PC-9 (cell line): ENCODE data around the gene TSPAN33. TPM values are rescaled to one million over a fixed set of nuclear protein-coding genes. Genes with fewer than 3 reads are reported as not detected.
"Not testable (repeated sequence)": the region's sequence is repeated elsewhere in the genome, so short reads cannot be mapped to it uniquely, and the experiment has no call there.

ENCODE experiments used
- BruUV-seq: library from RNA; stranded (reverse); fragments of 400-500 nt; replicated peaks from 2 replicates; lab custom pipeline; 2021; lab: Mats Ljungman, UMichigan
- CTCF ChIA-PET: fragments of 300-600 bp; sonication (Branson Sonifier 250); formaldehyde crosslinking; loops from one replicate; lab custom pipeline; 2022; ENCODE audit warnings: antibody characterized with exemption; lab: Charles Lee
- POLR2A ChIA-PET: fragments of 300-600 bp; sonication (Branson Sonifier 250); formaldehyde crosslinking; loops from one replicate; lab custom pipeline; 2022; ENCODE audit warnings: antibody characterized with exemption; ENCODE audit not compliant: unreplicated experiment; lab: Charles Lee
- DNase-seq, 2 experiments: peaks; one replicate each; pipeline versions ENCODE4 v3.0.0 to v3.0.0-alpha.2; 2015 to 2022; ENCODE audit warnings: mixed read lengths in 1 of 2
- H2AFZ ChIP-seq: fragments of 200-600 bp; sonication (generic); 2 replicates; pipeline ENCODE4 v1.8.1; 2017; ENCODE audit warnings: antibody characterized with exemption
- H3F3A ChIP-seq: fragments of 200-600 bp; sonication (generic); 2 replicates; pipeline ENCODE4 v1.8.1; 2017; ENCODE audit warnings: antibody characterized with exemption, mild to moderate bottlenecking, low read depth; ENCODE audit not compliant: insufficient read depth
- H3K27ac ChIP-seq: fragments of 200-600 bp; sonication (generic); 2 replicates; pipeline ENCODE4 v1.6.1; 2016; ENCODE audit warnings: mixed run types
- H3K27me3 ChIP-seq: fragments of 200-600 bp; sonication (generic); 2 replicates; pipeline ENCODE4 v1.6.1; 2016; ENCODE audit warnings: low read depth, mixed run types; ENCODE audit not compliant: insufficient read depth
- H3K36me3 ChIP-seq: fragments of 200-600 bp; sonication (generic); 2 replicates; pipeline ENCODE4 v1.6.1; 2016; ENCODE audit warnings: low read depth, mixed run types
- H3K4me1 ChIP-seq: fragments of 200-600 bp; sonication (generic); replicated peaks from 2 replicates; pipeline ENCODE4 v1.6.1; 2016; ENCODE audit warnings: mixed run types; ENCODE audit not compliant: insufficient read depth
- H3K4me2 ChIP-seq: fragments of 200-600 bp; sonication (generic); 2 replicates; pipeline ENCODE4 v1.6.1; 2017; ENCODE audit warnings: mixed run types
- H3K4me3 ChIP-seq: fragments of 200-600 bp; sonication (generic); 2 replicates; pipeline ENCODE4 v1.6.1; 2016; ENCODE audit warnings: mixed run types
- H3K79me2 ChIP-seq: fragments of 200-600 bp; sonication (generic); 2 replicates; pipeline ENCODE4 v1.6.1; 2017; ENCODE audit warnings: low read depth, mixed run types
- H3K9me2 ChIP-seq: fragments of 200-600 bp; sonication (generic); 2 replicates; pipeline ENCODE4 v1.8.1; 2017; ENCODE audit warnings: mild to moderate bottlenecking; ENCODE audit not compliant: insufficient read depth
- H3K9me3 ChIP-seq: fragments of 200-600 bp; sonication (generic); 2 replicates; pipeline ENCODE4 v1.8.1; 2016; ENCODE audit warnings: low read depth; ENCODE audit not compliant: insufficient read depth
- H4K20me1 ChIP-seq: fragments of 200-600 bp; sonication (generic); 2 replicates; pipeline ENCODE4 v1.8.1; 2017; ENCODE audit not compliant: insufficient read depth
- EZH2 ChIP-seq: fragments of 200-600 bp; sonication (generic); IDR thresholded peaks from 2 replicates; pipeline ENCODE4 v1.8.0; 2017; ENCODE audit warnings: antibody characterized with exemption, low read depth
- intact Hi-C: fragments of 100-400 bp; cut with micrococcal nuclease; formaldehyde crosslinking; loops from one replicate; pipeline ENCODE4 v1.10.0; 2022; ENCODE audit not compliant: unreplicated experiment
- total RNA-seq: library from RNA; stranded (reverse); gene quantifications from 2 replicates; pipeline ENCODE4 v1.2.3, GENCODE V29; 2021
- TF ChIP-seq, protein P1 (sequence below): fragments of 200-600 bp; sonication (generic); conservative IDR thresholded peaks from 2 replicates; pipeline ENCODE4 v1.6.1; 2017; ENCODE audit warnings: mixed run types, antibody characterized with exemption, mild to moderate bottlenecking, moderate library complexity

Gene TSPAN33
- total RNA-seq, 1 experiment from 2014 or later: 5.8 TPM

DNA sequence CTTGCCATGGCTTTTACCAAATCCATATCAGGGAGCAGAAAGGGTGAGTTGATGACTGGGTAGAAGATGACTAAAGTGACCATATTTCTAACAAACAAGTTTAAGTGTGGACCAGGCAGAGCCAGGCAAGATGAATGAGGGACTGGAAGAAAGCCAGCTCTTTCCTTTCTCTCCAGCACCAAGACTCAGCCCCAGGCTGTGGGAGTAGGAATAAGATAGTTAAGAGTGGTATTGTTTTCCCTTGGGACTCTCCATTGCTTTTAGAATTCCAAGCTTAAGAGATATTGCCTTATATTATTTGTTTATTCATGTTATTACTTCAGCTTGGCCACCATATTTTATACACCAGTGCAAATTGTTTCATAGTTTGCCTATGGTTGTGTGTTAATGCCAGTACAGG lies 28.8 kb upstream of the TSPAN33 start:
- no peak overlapping the region for H3K27ac ChIP-seq
- BruUV-seq: no TSS peak
- H3K79me2 ChIP-seq: no peaks in the 10 kb centered on the region
- no peaks in the 10 kb centered on the region for H3K36me3 ChIP-seq
- no peaks in the 10 kb centered on the region for H3K9me2 ChIP-seq
- H3K4me1 ChIP-seq: peaks cover 5% of the 10 kb centered on the region
- no peaks in the 10 kb centered on the region for H3F3A ChIP-seq
- ChIA-PET CTCF (no interaction called here), POLR2A (no interaction called here)
- no peak overlapping the region for H3K4me2 ChIP-seq
- no peaks in the 10 kb centered on the region for H3K9me3 ChIP-seq
- H2AFZ ChIP-seq: no peak overlapping the region
- no peak overlapping the region for H3K4me3 ChIP-seq
- TF ChIP-seq EZH2: no peak
- TF ChIP-seq, protein P1, sequence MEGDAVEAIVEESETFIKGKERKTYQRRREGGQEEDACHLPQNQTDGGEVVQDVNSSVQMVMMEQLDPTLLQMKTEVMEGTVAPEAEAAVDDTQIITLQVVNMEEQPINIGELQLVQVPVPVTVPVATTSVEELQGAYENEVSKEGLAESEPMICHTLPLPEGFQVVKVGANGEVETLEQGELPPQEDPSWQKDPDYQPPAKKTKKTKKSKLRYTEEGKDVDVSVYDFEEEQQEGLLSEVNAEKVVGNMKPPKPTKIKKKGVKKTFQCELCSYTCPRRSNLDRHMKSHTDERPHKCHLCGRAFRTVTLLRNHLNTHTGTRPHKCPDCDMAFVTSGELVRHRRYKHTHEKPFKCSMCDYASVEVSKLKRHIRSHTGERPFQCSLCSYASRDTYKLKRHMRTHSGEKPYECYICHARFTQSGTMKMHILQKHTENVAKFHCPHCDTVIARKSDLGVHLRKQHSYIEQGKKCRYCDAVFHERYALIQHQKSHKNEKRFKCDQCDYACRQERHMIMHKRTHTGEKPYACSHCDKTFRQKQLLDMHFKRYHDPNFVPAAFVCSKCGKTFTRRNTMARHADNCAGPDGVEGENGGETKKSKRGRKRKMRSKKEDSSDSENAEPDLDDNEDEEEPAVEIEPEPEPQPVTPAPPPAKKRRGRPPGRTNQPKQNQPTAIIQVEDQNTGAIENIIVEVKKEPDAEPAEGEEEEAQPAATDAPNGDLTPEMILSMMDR: no peak
- intact Hi-C loops: no loop called here
- H4K20me1 ChIP-seq: no peaks in the 10 kb centered on the region
- no peak for DNase-seq
- H3K27me3 ChIP-seq: no peaks in the 10 kb centered on the region

- no peak overlapping the region for H3K4me3 ChIP-seq
- H3K9me2 ChIP-seq: no peaks in the 10 kb centered on the region
- DNase-seq: no peak
- BruUV-seq: no TSS peak
- no peak overlapping the region for H2AFZ ChIP-seq
- no peak overlapping the region for H3K4me2 ChIP-seq
- CTCF ChIA-PET: interaction anchor here (0.6 kb wide), 1 partner anchor 26 kb away, joined by 3 read pairs; no protein-coding TSS in a partner anchor
- H4K20me1 ChIP-seq: no peaks in the 10 kb centered on the region
- no peaks in the 10 kb centered on the region for H3K4me1 ChIP-seq
- H3K27ac ChIP-seq: no peak overlapping the region
- no peaks in the 10 kb centered on the region for H3K9me3 ChIP-seq
- intact Hi-C loops: no loop called here
- POLR2A ChIA-PET: no interaction called here
- TF ChIP-seq, protein P1: no peak
- H3K27me3 ChIP-seq: no peaks in the 10 kb centered on the region
- H3F3A ChIP-seq: no peaks in the 10 kb centered on the region
- no peaks in the 10 kb centered on the region for H3K36me3 ChIP-seq
- no peaks in the 10 kb centered on the region for H3K79me2 ChIP-seq
These were observed 26.3 kb upstream of the TSPAN33 start for GRCh38 chr7:129118182-129118581.

DNA sequence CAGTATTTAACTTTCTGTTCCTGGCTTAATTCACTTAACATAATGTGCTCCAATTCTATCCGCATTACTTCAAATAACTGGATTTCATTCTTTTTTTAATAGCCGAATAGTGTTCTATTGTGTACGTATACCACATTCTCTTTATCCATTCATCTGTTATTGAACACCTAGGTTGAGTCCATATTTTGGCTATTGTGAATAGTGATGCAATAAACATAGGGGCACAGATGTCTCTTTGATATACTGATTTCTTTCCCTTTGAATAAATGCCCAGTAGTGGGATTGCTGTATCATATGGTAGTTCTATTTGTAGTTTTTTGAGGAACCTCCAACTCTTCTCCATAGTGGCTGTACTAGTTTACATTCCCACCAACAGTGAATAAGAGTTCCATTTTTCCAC lies 25.5 kb upstream of the TSPAN33 start:
- TF ChIP-seq EZH2: no peak
- TF ChIP-seq, protein P1: no peak
- no peak for DNase-seq
- H3K4me1 ChIP-seq: no peaks in the 10 kb centered on the region
- POLR2A ChIA-PET: no interaction called here
- H2AFZ ChIP-seq: no peak overlapping the region
- H3K9me3 ChIP-seq: no peaks in the 10 kb centered on the region
- CTCF ChIA-PET: no interaction called here
- H3K27ac ChIP-seq: no peak overlapping the region
- no peaks in the 10 kb centered on the region for H3F3A ChIP-seq
- H3K36me3 ChIP-seq: no peaks in the 10 kb centered on the region
- H3K9me2 ChIP-seq: no peaks in the 10 kb centered on the region
- BruUV-seq: no TSS peak
- intact Hi-C loops: no loop called here
- no peak overlapping the region for H3K4me3 ChIP-seq
- no peak overlapping the region for H3K4me2 ChIP-seq
- H3K79me2 ChIP-seq: no peaks in the 10 kb centered on the region
- no peaks in the 10 kb centered on the region for H3K27me3 ChIP-seq
- no peaks in the 10 kb centered on the region for H4K20me1 ChIP-seq

- BruUV-seq, H3K4me1 ChIP-seq, H3K27ac ChIP-seq, POLR2A ChIA-PET, H2AFZ ChIP-seq, H3K9me2 ChIP-seq, H3K27me3 ChIP-seq, DNase-seq, H4K20me1 ChIP-seq, H3K36me3 ChIP-seq, H3F3A ChIP-seq, CTCF ChIA-PET, H3K4me2 ChIP-seq, intact Hi-C loops, H3K79me2 ChIP-seq, H3K4me3 ChIP-seq, H3K9me3 ChIP-seq: not testable (repeated sequence)
These were observed 22.9 kb upstream of the TSPAN33 start for GRCh38 chr7:129121501-129122077.
